Thoracic aorta (tissue), 2 donors: Measurements from ENCODE around the gene SMKR1. TPM values are rescaled to one million over a fixed set of nuclear protein-coding genes. Genes with fewer than 3 reads are reported as not detected.
"Not testable (repeated sequence)": the region's sequence is repeated elsewhere in the genome, so short reads cannot be mapped to it uniquely, and the experiment has no call there.

Experiments
- ATAC-seq: fragments of 150-250 bp; one replicate; pipeline ENCODE4 v1.8.0; 2017; ENCODE audit warnings: low read depth; ENCODE audit not compliant: insufficient number of reproducible peaks, low FRiP score
- DNase-seq: peaks from one replicate; pipeline ENCODE4 v3.0.0-alpha.2; 2020; ENCODE audit warnings: low spot score
- H3K27ac ChIP-seq, 2 donors: fragments of 200-600 bp; sonication (generic); 1 replicate in 1 of 2; 2 replicates in 1 of 2; pipeline ENCODE4 v1.5.1; 2016; ENCODE audit warnings: mild to moderate bottlenecking in 2 of 2, moderate library complexity in 2 of 2
- H3K27me3 ChIP-seq: fragments of 200-600 bp; sonication (generic); replicated peaks from 2 replicates; pipeline ENCODE4 v1.6.0; 2016; ENCODE audit warnings: mild to moderate bottlenecking; ENCODE audit not compliant: insufficient read depth
- H3K36me3 ChIP-seq: fragments of 200-600 bp; sonication (generic); one replicate; pipeline ENCODE4 v1.5.1; 2016
- H3K4me1 ChIP-seq, 2 donors: fragments of 200-600 bp; sonication (generic); 1 replicate in 1 of 2; 2 replicates in 1 of 2; pipeline versions ENCODE4 v1.5.1 to v1.6.0; 2016; ENCODE audit warnings: low read depth in 2 of 2, mild to moderate bottlenecking in 1 of 2; ENCODE audit not compliant: control insufficient read depth in 1 of 2
- H3K4me3 ChIP-seq: fragments of 200-600 bp; sonication (generic); 2 replicates; pipeline ENCODE4 v1.5.1; 2016; ENCODE audit warnings: mild to moderate bottlenecking
- H3K9me3 ChIP-seq: fragments of 200-600 bp; sonication (generic); 2 replicates; pipeline ENCODE4 v1.5.1; 2016
- total RNA-seq, 2 donors: library from RNA; depleted of rRNA; stranded (reverse); fragments of >200 nt; gene quantifications; one replicate each; pipeline versions ENCODE4 v1.1.0 to v1.2.3, GENCODE V29; 2016
- TF ChIP-seq, protein P1 (sequence below): fragments of 200-600 bp; sonication (generic); IDR thresholded peaks from one replicate; pipeline ENCODE4 v1.5.1; 2019; ENCODE audit warnings: antibody characterized with exemption

SMKR1 gene
- total RNA-seq, 2 donors from 2014 or later = not detected

DNA sequence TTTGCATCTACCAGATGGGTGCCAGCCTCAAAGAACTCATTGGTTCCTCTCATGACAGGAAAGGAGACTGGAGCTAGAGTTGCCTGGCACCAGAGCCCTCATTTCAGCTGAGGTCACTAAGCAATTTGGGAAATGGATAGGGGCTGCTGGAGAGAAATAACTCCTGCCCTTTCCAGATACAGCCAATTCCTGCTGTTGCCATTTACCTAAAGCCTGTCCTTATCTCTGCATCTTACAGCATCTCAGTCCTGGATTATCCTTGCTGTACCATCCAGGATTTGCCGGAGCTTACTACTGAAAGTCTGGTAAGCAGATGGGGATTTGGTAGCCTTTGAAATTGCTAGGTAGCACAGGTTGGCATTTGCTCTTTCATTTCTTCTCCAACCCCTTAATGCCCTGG lies 31.9 kb upstream of the SMKR1 start:
- ATAC-seq = no peak
- H3K36me3 ChIP-seq = no peaks in the 10 kb centered on the region
- no peak for DNase-seq

DNA sequence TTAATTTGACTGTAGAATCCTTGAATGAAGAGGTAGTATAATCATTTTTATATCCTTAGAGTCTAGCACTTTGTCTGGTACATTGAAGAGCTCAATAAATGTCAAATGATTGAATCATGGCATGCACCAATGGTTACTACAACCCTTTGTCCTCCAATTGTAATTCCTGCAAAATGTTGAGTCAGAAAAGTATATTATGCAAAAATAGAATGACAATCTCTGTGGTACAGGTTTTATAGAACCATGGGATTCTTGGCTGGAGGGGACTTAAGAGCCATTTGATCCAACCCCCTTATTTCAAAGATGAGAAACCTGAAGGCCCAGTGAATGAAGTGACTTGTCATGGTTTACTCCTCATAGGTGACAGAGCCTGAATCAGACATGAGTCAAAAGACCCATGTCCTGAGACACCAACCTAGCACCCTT lies 30.9 kb upstream of the SMKR1 start:
- TF ChIP-seq, protein P1, sequence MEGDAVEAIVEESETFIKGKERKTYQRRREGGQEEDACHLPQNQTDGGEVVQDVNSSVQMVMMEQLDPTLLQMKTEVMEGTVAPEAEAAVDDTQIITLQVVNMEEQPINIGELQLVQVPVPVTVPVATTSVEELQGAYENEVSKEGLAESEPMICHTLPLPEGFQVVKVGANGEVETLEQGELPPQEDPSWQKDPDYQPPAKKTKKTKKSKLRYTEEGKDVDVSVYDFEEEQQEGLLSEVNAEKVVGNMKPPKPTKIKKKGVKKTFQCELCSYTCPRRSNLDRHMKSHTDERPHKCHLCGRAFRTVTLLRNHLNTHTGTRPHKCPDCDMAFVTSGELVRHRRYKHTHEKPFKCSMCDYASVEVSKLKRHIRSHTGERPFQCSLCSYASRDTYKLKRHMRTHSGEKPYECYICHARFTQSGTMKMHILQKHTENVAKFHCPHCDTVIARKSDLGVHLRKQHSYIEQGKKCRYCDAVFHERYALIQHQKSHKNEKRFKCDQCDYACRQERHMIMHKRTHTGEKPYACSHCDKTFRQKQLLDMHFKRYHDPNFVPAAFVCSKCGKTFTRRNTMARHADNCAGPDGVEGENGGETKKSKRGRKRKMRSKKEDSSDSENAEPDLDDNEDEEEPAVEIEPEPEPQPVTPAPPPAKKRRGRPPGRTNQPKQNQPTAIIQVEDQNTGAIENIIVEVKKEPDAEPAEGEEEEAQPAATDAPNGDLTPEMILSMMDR = no peak
- DNase-seq = no peak
- no peak overlapping the region for H3K27ac ChIP-seq
- no peak for ATAC-seq
- no peaks in the 10 kb centered on the region for H3K4me1 ChIP-seq
- no peaks in the 10 kb centered on the region for H3K9me3 ChIP-seq
- H3K4me3 ChIP-seq = no peak overlapping the region
- no peaks in the 10 kb centered on the region for H3K27me3 ChIP-seq
- H3K36me3 ChIP-seq = no peaks in the 10 kb centered on the region

More for the DNA sequence above, 31.9 kb upstream of the SMKR1 start:
- Histone ChIP-seq H3K4me3 (no peak overlapping the region), H3K4me1 (no peaks in the 10 kb centered on the region), H3K27me3 (no peaks in the 10 kb centered on the region), H3K9me3 (no peaks in the 10 kb centered on the region), H3K27ac (no peak overlapping the region)
- TF ChIP-seq, protein P1 = no peak

DNA sequence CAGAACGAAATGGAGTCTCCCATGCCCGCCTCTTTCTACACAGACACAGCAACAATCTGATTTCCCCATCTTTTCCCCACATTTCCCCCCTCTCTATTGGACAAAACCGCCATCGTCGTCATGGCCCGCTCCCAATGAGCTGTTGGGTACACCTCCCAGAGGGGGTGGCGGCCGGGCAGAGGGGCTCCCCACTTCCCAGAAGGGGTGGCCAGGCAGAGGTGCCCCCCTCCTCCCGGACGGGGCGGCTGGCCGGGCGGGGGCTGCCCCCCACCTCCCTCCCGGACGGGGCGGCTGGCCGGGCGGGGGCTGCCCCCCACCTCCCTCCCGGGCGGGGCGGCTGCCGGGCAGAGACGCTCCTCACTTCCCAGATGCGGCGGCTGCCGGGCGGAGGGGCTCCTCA lies 26.4 kb upstream of the SMKR1 start:
- ATAC-seq = not testable (repeated sequence)

DNA sequence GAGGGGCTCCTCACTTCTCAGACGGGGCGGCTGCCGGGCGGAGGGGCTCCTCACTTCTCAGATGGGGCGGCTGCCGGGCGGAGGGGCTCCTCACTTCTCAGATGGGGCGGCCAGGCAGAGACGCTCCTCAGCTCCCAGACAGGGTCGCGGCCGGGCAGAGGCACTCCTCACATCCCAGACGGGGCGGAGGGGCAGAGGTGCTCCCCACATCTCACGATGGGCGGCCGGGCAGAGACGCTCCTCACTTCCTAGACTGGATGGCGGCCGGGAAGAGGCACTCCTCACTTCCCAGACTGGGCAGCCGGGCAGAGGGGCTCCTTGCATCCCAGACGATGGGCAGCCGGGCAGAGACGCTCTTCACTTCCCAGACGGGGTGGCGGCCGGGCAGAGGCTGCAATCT lies 25.9 kb upstream of the SMKR1 start:
- not testable (repeated sequence) for ATAC-seq, H3K27ac ChIP-seq, H3K27me3 ChIP-seq, H3K4me3 ChIP-seq, H3K36me3 ChIP-seq, H3K4me1 ChIP-seq, DNase-seq, H3K9me3 ChIP-seq

More for the DNA sequence above, 26.4 kb upstream of the SMKR1 start:
- H3K9me3 ChIP-seq, H3K36me3 ChIP-seq, H3K4me1 ChIP-seq, H3K27me3 ChIP-seq, H3K4me3 ChIP-seq, DNase-seq, H3K27ac ChIP-seq: not testable (repeated sequence)

DNA sequence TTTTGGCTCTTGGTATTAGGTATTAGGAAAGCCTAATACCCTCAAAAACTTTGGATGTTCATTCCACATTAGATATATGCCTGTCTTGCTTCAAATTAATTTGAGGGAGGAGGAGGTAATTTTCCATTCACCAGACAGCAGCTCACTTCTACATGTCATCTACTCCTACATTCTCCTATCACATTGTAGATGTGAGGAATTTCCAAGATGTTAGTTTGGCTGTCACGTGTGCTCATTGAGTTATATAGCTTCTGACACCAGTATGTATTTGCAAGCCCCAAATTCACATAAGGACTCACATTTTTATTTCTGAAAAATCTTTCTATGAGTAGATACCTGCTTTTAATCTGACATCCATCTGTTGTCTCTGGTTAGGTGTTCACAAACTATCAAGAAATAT lies 22.5 kb upstream of the SMKR1 start:
- no peaks in the 10 kb centered on the region for H3K9me3 ChIP-seq
- no peak overlapping the region for H3K27ac ChIP-seq
- no peaks in the 10 kb centered on the region for H3K36me3 ChIP-seq
- no peak for DNase-seq
- H3K4me1 ChIP-seq = no peaks in the 10 kb centered on the region
- TF ChIP-seq, protein P1 = no peak
- ATAC-seq = no peak
- H3K27me3 ChIP-seq = no peaks in the 10 kb centered on the region
- no peak overlapping the region for H3K4me3 ChIP-seq

DNA sequence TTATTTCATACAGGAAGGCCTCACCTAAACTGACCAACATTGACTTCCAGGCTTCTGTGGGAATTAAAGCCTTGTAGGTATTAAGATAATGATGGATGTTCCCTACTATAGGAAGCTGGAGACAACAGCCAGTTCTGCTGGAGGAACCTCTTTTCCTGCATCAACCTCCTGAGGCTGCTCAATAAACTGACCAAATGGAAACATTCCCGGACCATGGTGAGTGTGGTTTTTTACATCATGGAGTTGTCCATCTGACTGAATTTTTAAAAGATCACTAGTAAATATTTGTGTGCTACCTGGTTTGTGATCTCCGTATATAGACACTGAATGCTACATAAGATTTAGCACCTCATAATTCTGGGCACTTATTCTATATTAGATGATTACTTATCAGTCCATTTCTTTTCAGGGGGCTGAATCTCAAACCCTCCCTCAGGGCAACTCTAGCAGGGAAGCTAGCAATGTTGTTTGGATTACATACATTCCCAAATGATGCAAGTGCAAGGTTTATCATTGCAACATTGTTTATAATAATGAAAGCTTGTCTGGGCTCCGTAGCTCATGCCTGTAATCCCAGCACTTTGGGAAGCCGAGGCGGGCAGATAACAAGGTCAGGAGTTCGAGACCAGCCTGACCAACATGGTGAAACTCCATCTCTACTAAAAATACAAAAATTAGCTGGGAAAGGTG lies 21.5 kb upstream of the SMKR1 start:
- no peak for ATAC-seq
- Histone ChIP-seq H3K27ac (no peak overlapping the region), H3K36me3 (no peaks in the 10 kb centered on the region), H3K27me3 (no peaks in the 10 kb centered on the region), H3K4me3 (no peak overlapping the region), H3K4me1 (no peaks in the 10 kb centered on the region), H3K9me3 (no peaks in the 10 kb centered on the region)
- no peak for DNase-seq
- TF ChIP-seq, protein P1 = no peak

DNA sequence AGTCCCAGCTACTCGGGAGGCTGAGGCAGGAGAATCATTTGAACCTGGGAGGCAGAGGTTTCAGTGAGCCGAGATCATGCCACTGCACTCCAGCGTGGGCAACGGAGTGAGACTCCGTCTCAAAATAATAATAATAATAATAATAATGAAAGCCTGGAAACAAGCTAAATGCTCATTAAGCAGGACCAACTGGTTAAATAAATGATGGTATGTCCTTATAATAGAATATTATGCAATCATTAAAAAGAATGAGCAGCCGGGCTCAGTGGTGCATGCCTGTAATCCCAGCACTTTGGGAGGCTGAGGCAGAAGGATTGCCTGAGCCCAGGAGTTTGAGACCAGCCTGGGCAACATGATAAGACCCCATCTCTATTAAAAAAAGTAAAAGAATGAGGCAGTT lies 21.0 kb upstream of the SMKR1 start:
- not testable (repeated sequence) for H3K27ac ChIP-seq, H3K9me3 ChIP-seq, DNase-seq, H3K36me3 ChIP-seq, H3K4me3 ChIP-seq, H3K4me1 ChIP-seq, H3K27me3 ChIP-seq, ATAC-seq
